Fibroblast of skin of left biceps (primary cell): Measurements from ENCODE around the gene PNRC2.
"Not testable (repeated sequence)": the region's sequence is repeated elsewhere in the genome, so short reads cannot be mapped to it uniquely, and the experiment has no call there.

Source experiments
- DNase-seq, 2 experiments: peaks; one replicate each; pipeline ENCODE4 v3.0.0-alpha.2; 2013; ENCODE audit warnings: low read depth in 2 of 2

PNRC2 gene

GRCh38 chr1:23947366-23947765 lies 12.3 kb upstream of the PNRC2 start:
- DNase-seq = no peak

GRCh38 chr1:23953020-23953419 lies 6.6 kb upstream of the PNRC2 start:
- DNase-seq = no peak

GRCh38 chr1:23957096-23957495 lies 2.5 kb upstream of the PNRC2 start:
- no peak for DNase-seq

- not testable (repeated sequence) for DNase-seq
Measured at GRCh38 chr1:23958040-23958809, 1.4 kb upstream of the PNRC2 start.

- DNase-seq = peak in 1 of 2 experiments; percentile 44
Measured at GRCh38 chr1:23958810-23959460, 693 bp upstream of the PNRC2 start.

- DNase-seq = no peak
Measured at GRCh38 chr1:23960291-23961020, 828 bp downstream of the PNRC2 start.

GRCh38 chr1:23963617-23964234 lies 4.1 kb downstream of the PNRC2 start:
- DNase-seq = no peak

- no peak for DNase-seq
Measured at GRCh38 chr1:23964235-23964668, 4.6 kb downstream of the PNRC2 start.

- DNase-seq = no peak
Measured at GRCh38 chr1:23964790-23965740, 5.4 kb downstream of the PNRC2 start.

GRCh38 chr1:23966973-23967493 lies 7.4 kb downstream of the PNRC2 start:
- no peak for DNase-seq

- DNase-seq = no peak
Measured at GRCh38 chr1:23967871-23968270, 8.2 kb downstream of the PNRC2 start.

- DNase-seq = no peak
Measured at GRCh38 chr1:23977187-23977853, 17.7 kb downstream of the PNRC2 start.

GRCh38 chr1:23977854-23978191 lies 18.2 kb downstream of the PNRC2 start:
- no peak for DNase-seq

- no peak for DNase-seq
Measured at GRCh38 chr1:23978805-23979204, 19.2 kb downstream of the PNRC2 start.

- no peak for DNase-seq
Measured at GRCh38 chr1:23979387-23979880, 19.8 kb downstream of the PNRC2 start.

GRCh38 chr1:23979881-23980727 lies 20.5 kb downstream of the PNRC2 start, which contains the start of gene SRSF10:
Gene SRSF10 (minus strand): TSS chr1:23980327. CDS start chr1:23980255, 72 bp downstream.
- DNase-seq = peak; percentile 98

GRCh38 chr1:23980728-23981070 lies 21.1 kb downstream of the PNRC2 start:
- DNase-seq = no peak

- peak; percentile 71 to 76 for DNase-seq
Measured at GRCh38 chr1:23984417-23985186, 25.0 kb downstream of the PNRC2 start.
